Measurements from ENCODE around the gene DHX16. TPM values are rescaled to one million over a fixed set of nuclear protein-coding genes. Genes with fewer than 3 reads are reported as not detected.

DHX16 gene
- total RNA-seq, 2 experiments from 2014 or later: 33.1 to 35.3 TPM

DNA sequence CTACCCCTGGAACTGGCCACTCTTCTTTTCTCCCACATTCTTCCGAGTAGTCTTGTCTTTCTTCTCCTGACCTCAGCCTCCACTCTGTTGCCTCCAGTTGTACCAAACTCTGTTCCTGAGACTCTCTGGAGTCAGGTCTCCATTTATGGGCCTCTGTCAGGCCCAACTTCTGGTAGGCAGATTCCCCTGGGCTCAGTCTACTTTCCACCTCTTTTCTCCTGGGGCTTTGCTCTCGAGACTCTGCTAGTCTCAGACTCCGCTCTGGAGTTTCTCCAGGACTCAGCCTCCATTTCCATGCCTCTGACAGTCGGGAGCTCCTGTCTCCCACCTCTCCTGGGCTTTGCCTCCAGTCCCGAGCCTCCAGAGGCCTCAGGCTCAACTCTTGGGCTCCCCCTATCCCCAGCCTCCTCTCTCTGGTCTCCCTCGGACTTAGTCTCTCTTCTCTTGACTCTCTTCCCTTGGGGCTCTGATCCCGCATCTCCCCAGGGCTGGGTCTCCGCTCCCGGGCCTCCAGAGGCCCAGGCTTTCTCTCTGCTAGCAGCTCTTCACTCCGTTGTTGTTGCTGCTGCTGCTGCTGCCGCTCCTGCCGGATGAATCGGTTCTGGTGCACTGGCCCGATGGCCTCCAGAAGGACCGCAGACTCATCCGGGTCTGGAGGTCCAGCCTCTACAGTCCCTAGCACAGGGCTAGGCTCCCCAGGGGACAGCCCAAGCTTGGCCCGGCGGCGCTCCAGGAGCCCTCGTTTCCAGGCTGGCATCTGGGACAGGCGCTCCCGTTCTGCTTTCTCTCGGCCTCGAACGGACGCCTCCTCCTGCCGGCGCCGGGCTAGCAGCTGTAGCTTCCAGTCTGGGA, 12.6 kb upstream of the DHX16 start:
- ChIA-PET POLR2A (interaction anchor here (1.1 to 14.8 kb wide), 4 partner anchors 36 to 72 kb away, joined by 7 to 209 read pairs (median 12); partner anchors contain the start of genes MDC1, MRPS18B, PPP1R10 and TUBB), CTCF (interaction anchor here (0.7 to 19.8 kb wide), 2 partner anchors 41 to 68 kb away, joined by 3 to 628 read pairs; partner anchors contain the start of genes MDC1, MRPS18B and TUBB)
- peaks cover 64% of the 10 kb centered on the region for H3K36me3 Mint-ChIP-seq
- H3K27ac Mint-ChIP-seq: peak overlapping the region; percentile 99
- peak; percentile 48 for DNase-seq
- H3K27me3 Mint-ChIP-seq: no peaks in the 10 kb centered on the region
- intact Hi-C loops (cut with micrococcal nuclease): loop anchor here (1.0 to 5.0 kb wide), 2 partner anchors 68 to 672 kb away; partner anchors contain the start of genes HLA-B, MRPS18B and PPP1R10
- no peaks in the 10 kb centered on the region for H3K9me3 Mint-ChIP-seq
- peak overlapping the region; percentile 100 for H3K4me3 Mint-ChIP-seq
- H3K4me1 Mint-ChIP-seq (ENCODE audit: low read depth): peaks cover 34% of the 10 kb centered on the region

GRCh38 chr6:30684386-30685156, 11.8 kb upstream of the DHX16 start:
- H3K27me3 Mint-ChIP-seq: no peaks in the 10 kb centered on the region
- H3K36me3 Mint-ChIP-seq: peaks cover 71% of the 10 kb centered on the region
- ChIA-PET POLR2A (interaction anchor here (0.8 to 14.8 kb wide), 4 partner anchors 37 to 72 kb away, joined by 4 to 209 read pairs (median 11); partner anchors contain the start of genes MDC1 and TUBB), CTCF (interaction anchor here (19.8 kb wide), 1 partner anchor 42 kb away, joined by 628 read pairs; the partner anchor contains the start of genes MDC1 and TUBB)
- H3K4me3 Mint-ChIP-seq: peak overlapping the region; percentile 100
- DNase-seq: peak; percentile 78
- H3K9me3 Mint-ChIP-seq: no peaks in the 10 kb centered on the region
- peak overlapping the region; percentile 99 for H3K27ac Mint-ChIP-seq
- intact Hi-C loops (cut with micrococcal nuclease): loop anchor here (5.0 kb wide), 3 partner anchors 112 to 673 kb away; partner anchors contain the start of genes ABCF1, GNL1, HLA-B and PRR3
- H3K4me1 Mint-ChIP-seq (ENCODE audit: low read depth): peaks cover 26% of the 10 kb centered on the region

GRCh38 chr6:30683980-30684338, 11.2 kb upstream of the DHX16 start:
- H3K9me3 Mint-ChIP-seq: no peaks in the 10 kb centered on the region
- peaks cover 22% of the 10 kb centered on the region for H3K4me1 Mint-ChIP-seq (ENCODE audit: low read depth)
- peak overlapping the region; percentile 100 for H3K4me3 Mint-ChIP-seq
- peaks cover 76% of the 10 kb centered on the region for H3K36me3 Mint-ChIP-seq
- intact Hi-C loops (cut with micrococcal nuclease): loop anchor here (2.0 to 5.0 kb wide), 3 partner anchors 112 to 195 kb away; partner anchors contain the start of genes ABCF1, GNL1, HLA-E and PRR3
- ChIA-PET POLR2A (interaction anchor here (0.8 to 14.8 kb wide), 3 partner anchors 38 to 69 kb away, joined by 4 to 209 read pairs (median 15); partner anchors contain the start of genes MDC1 and TUBB), CTCF (interaction anchor here (19.8 kb wide), 1 partner anchor 43 kb away, joined by 628 read pairs; the partner anchor contains the start of genes MDC1 and TUBB)
- no peak for DNase-seq
- peak overlapping the region; percentile 99 for H3K27ac Mint-ChIP-seq
- no peaks in the 10 kb centered on the region for H3K27me3 Mint-ChIP-seq

GRCh38 chr6:30683183-30683979, 10.6 kb upstream of the DHX16 start:
- Mint-ChIP-seq H3K27me3 (no peaks in the 10 kb centered on the region), H3K36me3 (peaks cover 81% of the 10 kb centered on the region), H3K4me3 (peak overlapping the region; percentile 100), H3K27ac (peak overlapping the region; percentile 99), H3K4me1 (ENCODE audit: low read depth) (peaks cover 19% of the 10 kb centered on the region), H3K9me3 (no peaks in the 10 kb centered on the region)
- intact Hi-C loops (cut with micrococcal nuclease): loop anchor here (2.0 to 5.0 kb wide), 3 partner anchors 111 to 195 kb away; partner anchors contain the start of genes ABCF1, GNL1, HLA-E and PRR3
- DNase-seq: peak; percentile 13
- POLR2A ChIA-PET: interaction anchor here (0.8 to 14.8 kb wide), 6 partner anchors 7 to 86 kb away, joined by 4 to 209 read pairs (median 11); partner anchors contain the start of genes MDC1, NRM and TUBB
- CTCF ChIA-PET: interaction anchor here (19.8 kb wide), 1 partner anchor 43 kb away, joined by 628 read pairs; the partner anchor contains the start of genes MDC1 and TUBB

GRCh38 chr6:30682143-30683117, 9.6 kb upstream of the DHX16 start:
- ChIA-PET CTCF (interaction anchor here (0.6 to 19.8 kb wide), 5 partner anchors 9 to 387 kb away, joined by 3 to 628 read pairs (median 3); partner anchors contain the start of genes MDC1, MRPS18B, NRM and TUBB), POLR2A (interaction anchor here (0.5 to 14.8 kb wide), 8 partner anchors 8 to 191 kb away, joined by 3 to 209 read pairs (median 4); partner anchors contain the start of genes ABCF1, DHX16, MDC1 and NRM)
- intact Hi-C loops (cut with micrococcal nuclease): loop anchor here (1.0 to 5.0 kb wide), 8 partner anchors 9 to 194 kb away; partner anchors contain the start of genes ABCF1, DHX16, GNL1 and HLA-E
- Mint-ChIP-seq H3K27ac (peak overlapping the region; percentile 99), H3K4me1 (ENCODE audit: low read depth) (peaks cover 11% of the 10 kb centered on the region), H3K9me3 (no peaks in the 10 kb centered on the region), H3K4me3 (peak overlapping the region; percentile 100), H3K36me3 (peaks cover 80% of the 10 kb centered on the region), H3K27me3 (no peaks in the 10 kb centered on the region)
- DNase-seq: peak; percentile 95

DNA sequence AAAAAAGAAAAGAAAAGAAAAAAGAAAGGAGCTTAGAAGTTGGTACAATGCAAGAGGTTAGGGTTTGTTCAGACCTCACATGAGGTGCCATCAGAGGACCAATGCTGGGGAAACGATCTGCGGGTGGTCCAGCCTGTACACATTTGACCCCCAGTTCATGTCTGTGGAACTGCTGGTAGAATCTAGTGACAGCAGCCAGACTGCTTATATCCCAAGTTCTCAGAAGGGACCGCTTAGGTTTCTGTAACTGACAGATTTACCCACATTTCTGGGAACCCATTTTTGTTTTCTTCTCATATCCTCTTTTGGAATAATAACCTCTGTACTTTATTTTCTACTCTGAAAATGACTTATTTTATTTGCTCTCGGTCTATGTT, 8.9 kb upstream of the DHX16 start:
- ChIA-PET CTCF (interaction anchor here (0.6 to 19.8 kb wide), 6 partner anchors 9 to 388 kb away, joined by 3 to 628 read pairs (median 3); partner anchors contain the start of genes MDC1, MRPS18B, NRM and TUBB), POLR2A (interaction anchor here (0.5 to 14.8 kb wide), 8 partner anchors 9 to 191 kb away, joined by 3 to 209 read pairs (median 6); partner anchors contain the start of genes ABCF1, IER3, MDC1 and NRM)
- no peaks in the 10 kb centered on the region for H3K9me3 Mint-ChIP-seq
- H3K27me3 Mint-ChIP-seq: no peaks in the 10 kb centered on the region
- H3K36me3 Mint-ChIP-seq: peaks cover 85% of the 10 kb centered on the region
- peaks cover 11% of the 10 kb centered on the region for H3K4me1 Mint-ChIP-seq (ENCODE audit: low read depth)
- H3K27ac Mint-ChIP-seq: peak overlapping the region; percentile 99
- peak overlapping the region; percentile 100 for H3K4me3 Mint-ChIP-seq
- DNase-seq: no peak
- intact Hi-C loops (cut with micrococcal nuclease): loop anchor here (1.0 to 5.0 kb wide), 8 partner anchors 8 to 193 kb away; partner anchors contain the start of genes ABCF1, DHX16, GNL1 and HLA-E

GRCh38 chr6:30679765-30680535, 7.1 kb upstream of the DHX16 start:
- ChIA-PET CTCF (interaction anchor here (0.6 to 19.8 kb wide), 14 partner anchors 10 to 407 kb away, joined by 3 to 628 read pairs (median 4); partner anchors contain the start of genes MDC1, MRPS18B, NRM and PPP1R10), POLR2A (interaction anchor here (1.1 to 14.8 kb wide), 8 partner anchors 11 to 65 kb away, joined by 4 to 209 read pairs (median 10); partner anchors contain the start of genes IER3, MDC1, MRPS18B and NRM)
- H3K27me3 Mint-ChIP-seq: no peaks in the 10 kb centered on the region
- H3K36me3 Mint-ChIP-seq: peaks cover 78% of the 10 kb centered on the region
- peak overlapping the region; percentile 100 for H3K4me3 Mint-ChIP-seq
- DNase-seq: peak; percentile 18
- no peaks in the 10 kb centered on the region for H3K9me3 Mint-ChIP-seq
- H3K27ac Mint-ChIP-seq: peak overlapping the region; percentile 99
- H3K4me1 Mint-ChIP-seq (ENCODE audit: low read depth): peaks cover 16% of the 10 kb centered on the region
- intact Hi-C loops (cut with micrococcal nuclease): loop anchor here (1.0 to 5.0 kb wide), 5 partner anchors 10 to 197 kb away; partner anchors contain the start of genes ABCF1, GNL1, NRM and PRR3

- Mint-ChIP-seq H3K4me3 (peak overlapping the region; percentile 100), H3K4me1 (ENCODE audit: low read depth) (peaks cover 16% of the 10 kb centered on the region), H3K27ac (peak overlapping the region; percentile 99), H3K36me3 (peaks cover 71% of the 10 kb centered on the region), H3K9me3 (no peaks in the 10 kb centered on the region), H3K27me3 (no peaks in the 10 kb centered on the region)
- DNase-seq: peak; percentile 94
- POLR2A ChIA-PET: interaction anchor here (1.1 to 14.8 kb wide), 6 partner anchors 12 to 61 kb away, joined by 3 to 209 read pairs (median 6); partner anchors contain the start of genes MDC1, MRPS18B, NRM and PPP1R10
- CTCF ChIA-PET: interaction anchor here (0.6 to 19.8 kb wide), 35 partner anchors 9 to 408 kb away, joined by 3 to 628 read pairs (median 4); partner anchors contain the start of genes ATAT1, MDC1, MRPS18B and NRM
- intact Hi-C loops (cut with micrococcal nuclease): loop anchor here (1.0 to 2.0 kb wide), 3 partner anchors 11 to 198 kb away; partner anchors contain the start of gene NRM
These were observed 6.3 kb upstream of the DHX16 start for GRCh38 chr6:30678964-30679726.

Measured in activated CD4-positive, alpha-beta memory T cell treated with anti-CD3 and anti-CD28 coated beads for 36 hours (primary cell).